HG03175 (cell line): ENCODE data around the gene ACER3.
A peak's percentile ranks its signal among the peaks of the same experiment; 100 is the strongest.
"Not testable (repeated sequence)": the region's sequence is repeated elsewhere in the genome, so short reads cannot be mapped to it uniquely, and the experiment has no call there.

Experiments
- ATAC-seq: cut with Tn5 transposase; IDR thresholded peaks from one replicate; pipeline ENCODE4 v1.9.1; 2021; ENCODE audit warnings: mild to moderate bottlenecking, moderate library complexity; ENCODE audit not compliant: unreplicated experiment

The ACER3 gene

DNA sequence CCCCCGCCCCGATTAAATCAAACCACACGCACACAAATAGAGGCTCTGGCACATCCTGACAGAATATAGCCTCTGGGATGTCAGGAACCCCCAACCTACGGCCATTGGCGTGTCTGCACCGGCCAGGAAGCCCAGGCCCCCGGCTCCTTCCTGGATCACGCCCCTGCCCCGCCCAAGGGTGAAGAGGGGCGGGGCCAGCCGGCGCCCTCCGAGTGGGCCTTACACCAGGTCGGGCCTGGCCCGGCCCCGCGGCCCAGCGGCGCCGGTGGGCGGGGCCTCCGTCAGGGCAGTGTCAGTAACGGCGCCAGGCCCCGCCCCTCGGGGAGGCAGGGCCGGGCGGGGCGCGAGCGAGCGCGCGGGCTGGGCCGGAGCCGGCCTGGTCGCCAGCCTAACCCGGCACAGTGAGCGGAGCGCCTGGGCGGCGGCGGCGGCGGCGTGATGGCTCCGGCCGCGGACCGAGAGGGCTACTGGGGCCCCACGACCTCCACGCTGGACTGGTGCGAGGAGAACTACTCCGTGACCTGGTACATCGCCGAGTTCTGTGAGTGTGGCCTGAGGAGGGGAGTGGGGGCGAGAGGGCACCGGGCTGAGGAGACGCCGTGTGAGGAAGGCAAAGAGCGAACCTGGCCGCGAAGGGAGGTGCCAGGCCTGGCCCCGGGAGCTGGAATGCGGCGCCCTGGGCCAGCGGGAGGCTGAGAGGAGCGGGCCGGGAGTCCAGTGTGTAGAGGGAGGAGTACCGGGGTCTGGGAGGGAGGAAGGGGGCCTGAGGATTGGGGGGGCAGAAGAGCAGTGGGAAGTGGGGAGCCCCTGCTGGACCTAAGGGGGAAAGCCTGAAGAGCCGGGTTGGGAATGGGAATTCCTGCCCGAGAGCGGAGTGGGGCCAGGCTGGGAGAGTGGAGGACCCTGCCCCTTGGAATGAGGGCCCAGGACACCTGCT lies at the start of gene ACER3:
Gene ACER3 (plus strand): TSS at position 380 of the 937 bp plus-strand sequence. CDS start 59 bp downstream, at position 439.
- peak; percentile 97 for ATAC-seq

- ATAC-seq: no peak
Observed at GRCh38 chr11:76811259-76811658, 49.5 kb upstream of the ACER3 start.

- ATAC-seq: no peak
Observed at GRCh38 chr11:76814414-76814813, 46.3 kb upstream of the ACER3 start.

DNA sequence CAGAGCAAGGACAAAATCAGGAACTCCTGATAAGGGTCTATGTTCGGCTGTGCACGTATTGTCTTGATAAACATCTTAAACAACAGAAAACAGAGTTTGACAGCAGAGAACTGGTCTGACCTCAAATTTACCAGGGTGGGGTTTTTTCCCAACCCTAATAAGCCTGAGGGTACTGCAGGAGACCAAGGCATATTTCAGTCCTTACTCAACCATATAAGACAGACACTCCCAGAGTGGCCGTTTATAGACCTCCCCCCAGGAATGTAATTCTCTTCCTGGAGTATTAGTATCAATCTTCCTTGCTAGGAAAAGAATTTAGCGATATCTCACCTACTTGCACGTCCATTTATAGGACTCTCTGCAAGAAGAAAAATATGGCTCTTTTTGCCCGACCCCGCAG lies 45.0 kb upstream of the ACER3 start:
- ATAC-seq: not testable (repeated sequence)

GRCh38 chr11:76820184-76820566 lies 40.5 kb upstream of the ACER3 start:
- no peak for ATAC-seq

DNA sequence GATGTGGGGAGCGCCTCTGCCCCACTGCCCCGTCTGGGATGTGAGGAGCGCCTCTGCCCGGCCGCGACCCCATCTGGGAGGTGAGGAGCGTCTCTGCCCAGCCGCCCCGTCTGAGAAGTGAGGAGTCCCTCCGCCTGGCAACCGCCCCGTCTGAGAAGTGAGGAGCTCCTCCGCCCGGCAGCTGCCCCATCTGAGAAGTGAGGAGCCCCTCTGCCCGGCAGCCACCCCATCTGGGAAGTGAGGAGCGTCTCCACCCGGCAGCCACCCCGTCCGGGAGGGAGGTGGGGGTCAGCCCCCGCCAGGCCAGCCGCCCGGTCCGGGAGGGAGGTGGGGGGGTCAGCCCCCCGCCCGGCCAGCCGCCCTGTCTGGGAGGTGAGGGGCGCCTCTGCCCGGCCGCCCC lies 39.3 kb upstream of the ACER3 start:
- not testable (repeated sequence) for ATAC-seq

GRCh38 chr11:76822406-76822805 lies 38.3 kb upstream of the ACER3 start:
- no peak for ATAC-seq

DNA sequence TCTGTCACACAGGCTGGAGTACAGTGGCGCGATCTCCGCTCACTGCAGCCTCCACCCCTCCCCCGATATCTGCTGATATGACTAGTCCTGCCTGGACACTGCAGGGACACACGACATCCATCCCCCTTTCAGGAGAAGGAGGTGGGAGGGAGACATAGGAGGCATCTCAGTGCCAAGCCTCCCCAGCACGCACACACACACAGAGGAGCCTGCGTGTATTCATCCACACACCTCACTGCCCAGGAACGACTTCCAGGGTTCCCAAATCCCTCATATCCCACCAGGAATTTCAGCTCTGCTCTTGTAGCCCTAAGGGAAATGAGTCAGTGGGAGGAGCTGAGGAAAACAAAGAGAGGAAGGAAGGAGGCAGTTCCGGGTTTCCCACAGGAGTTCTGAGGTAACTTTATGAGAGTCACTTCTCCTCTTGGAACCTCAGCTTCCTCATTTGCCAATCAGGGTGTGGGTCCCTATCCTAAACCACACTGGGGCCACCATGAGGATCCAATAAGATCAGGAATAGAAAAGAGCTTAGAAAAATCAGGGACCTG lies 37.2 kb upstream of the ACER3 start:
- ATAC-seq: no peak

GRCh38 chr11:76824083-76824939 lies 36.4 kb upstream of the ACER3 start:
- no peak for ATAC-seq

DNA sequence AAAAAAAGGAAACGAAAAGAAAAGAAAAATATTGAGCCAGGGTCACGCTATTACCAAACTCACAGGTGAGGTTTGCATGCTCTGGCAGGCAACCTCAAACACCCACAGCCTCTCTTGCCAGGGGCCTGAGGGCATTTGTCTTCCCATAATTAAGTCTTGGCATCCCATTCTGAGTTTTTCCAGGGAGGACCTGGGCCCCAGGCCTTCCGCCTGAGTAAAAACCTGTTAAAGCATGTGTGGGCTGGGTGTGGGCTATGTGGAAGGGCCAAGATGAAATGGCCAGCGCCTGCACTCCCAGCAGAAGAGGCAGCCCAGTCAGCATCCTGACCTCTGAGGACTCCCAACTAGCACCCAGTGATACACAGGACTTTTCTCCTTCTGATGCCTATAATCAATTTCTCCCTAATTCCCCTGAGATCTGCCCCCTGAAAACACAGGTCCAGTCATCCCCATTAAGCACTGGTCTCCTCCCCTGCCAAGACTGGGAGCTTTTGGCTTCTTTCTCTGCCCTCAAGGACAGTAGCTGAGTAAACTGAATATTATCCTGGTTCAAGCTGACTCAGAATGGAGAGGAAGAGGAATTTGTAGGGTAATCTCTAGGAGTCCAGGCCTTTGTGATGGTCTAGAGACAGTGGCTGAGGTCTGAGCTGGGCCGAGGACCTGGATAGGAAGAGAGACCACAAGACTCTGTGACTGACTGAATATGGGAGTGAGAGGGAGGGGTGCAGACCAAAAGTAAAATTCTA lies 35.6 kb upstream of the ACER3 start:
- no peak for ATAC-seq

- no peak for ATAC-seq
Observed at GRCh38 chr11:76825726-76826396, 34.9 kb upstream of the ACER3 start.

DNA sequence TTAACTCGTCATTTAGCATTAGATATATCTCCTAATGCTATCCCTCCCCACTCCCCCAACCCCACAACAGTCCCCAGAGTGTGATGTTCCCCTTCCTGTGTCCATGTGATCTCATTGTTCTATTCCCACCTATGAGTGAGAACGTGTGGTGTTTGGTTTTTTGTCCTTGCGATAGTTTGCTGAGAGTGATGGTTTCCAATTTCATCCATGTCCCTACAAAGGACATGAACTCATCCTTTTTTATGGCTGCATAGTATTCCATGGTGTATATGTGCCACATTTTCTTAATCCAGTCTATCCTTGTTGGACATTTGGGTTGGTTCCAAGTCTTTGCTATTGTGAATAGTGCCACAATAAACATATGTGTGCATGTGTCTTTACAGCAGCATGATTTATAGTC lies 34.2 kb upstream of the ACER3 start:
- not testable (repeated sequence) for ATAC-seq

DNA sequence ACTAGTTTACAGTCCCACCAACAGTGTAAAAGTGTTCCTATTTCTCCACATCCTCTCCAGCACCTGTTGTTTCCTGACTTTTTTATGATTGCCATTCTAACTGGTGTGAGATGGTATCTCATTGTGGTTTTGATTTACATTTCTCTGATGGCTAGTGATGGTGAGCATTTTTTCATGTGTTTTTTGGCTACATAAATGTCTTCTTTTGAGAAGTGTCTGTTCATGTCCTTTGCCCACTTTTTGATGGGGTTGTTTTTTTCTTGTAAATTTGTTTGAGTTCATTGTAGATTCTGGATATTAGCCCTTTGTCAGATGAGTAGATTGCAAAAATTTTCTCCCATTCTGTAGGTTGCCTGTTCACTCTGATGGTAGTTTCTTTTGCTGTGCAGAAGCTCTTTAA lies 33.7 kb upstream of the ACER3 start:
- not testable (repeated sequence) for ATAC-seq

DNA sequence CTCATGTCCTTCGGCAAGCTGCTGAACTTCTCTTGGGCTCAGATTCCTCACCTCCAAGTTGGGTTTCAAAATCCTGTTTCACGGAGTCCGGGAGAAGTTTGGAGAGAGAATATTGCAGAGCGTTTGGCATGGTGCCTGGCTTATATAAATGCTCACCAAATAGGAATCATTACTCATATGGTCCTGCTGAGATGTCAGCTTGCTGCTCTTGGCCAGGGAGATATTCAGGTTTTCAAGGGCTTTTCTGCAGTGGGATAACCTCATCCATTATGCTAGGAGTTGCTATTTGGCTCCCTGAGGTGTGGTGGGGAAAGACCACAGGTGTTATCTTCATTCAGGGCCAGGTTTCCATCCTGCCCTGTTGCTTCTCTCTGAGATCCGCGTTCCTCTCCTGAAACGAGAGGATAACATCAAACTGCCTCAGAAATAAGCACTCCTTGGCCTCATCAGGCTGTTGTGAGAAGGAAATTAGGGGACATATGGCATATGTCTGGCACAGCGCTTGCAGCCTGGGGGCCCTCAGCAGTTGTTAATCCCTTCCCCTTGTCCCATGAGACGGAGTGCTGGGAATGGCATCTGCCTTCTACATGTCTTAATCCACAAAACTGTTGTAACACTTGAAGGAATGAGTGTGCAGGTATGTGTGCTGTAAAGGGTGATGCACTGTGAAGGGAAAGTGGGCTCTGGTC lies 29.9 kb upstream of the ACER3 start:
- no peak for ATAC-seq

DNA sequence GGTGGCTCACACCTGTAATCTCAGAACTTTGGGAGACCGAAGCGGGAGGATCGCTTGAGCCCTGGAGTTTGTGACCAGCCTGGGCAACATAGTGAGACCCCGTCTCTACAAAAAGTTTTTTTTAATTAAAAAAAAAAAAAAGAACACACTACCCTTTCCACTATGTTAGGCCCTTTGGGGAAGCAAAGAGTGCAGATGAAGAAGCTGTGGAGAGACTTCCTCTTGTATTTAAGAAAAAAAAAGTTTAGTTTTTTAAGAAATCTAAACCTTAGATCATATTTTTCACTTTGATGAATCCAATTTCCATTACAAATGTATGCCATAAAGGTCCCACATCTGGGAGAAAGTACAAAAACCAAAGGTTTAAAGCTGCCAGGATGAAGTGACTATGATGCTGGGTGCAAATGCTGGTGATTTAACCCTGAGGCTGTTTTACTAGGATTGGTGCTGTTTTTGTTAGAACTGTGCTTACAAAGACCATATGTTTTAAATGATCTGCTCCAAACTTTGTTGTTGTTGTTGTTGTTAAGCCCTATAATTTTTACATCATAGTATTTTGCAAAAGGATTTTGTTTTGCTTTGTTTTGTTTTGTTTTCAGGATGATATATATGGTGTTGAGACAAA lies 28.9 kb upstream of the ACER3 start:
- no peak for ATAC-seq

- no peak for ATAC-seq
Observed at GRCh38 chr11:76832361-76832760, 28.4 kb upstream of the ACER3 start.

DNA sequence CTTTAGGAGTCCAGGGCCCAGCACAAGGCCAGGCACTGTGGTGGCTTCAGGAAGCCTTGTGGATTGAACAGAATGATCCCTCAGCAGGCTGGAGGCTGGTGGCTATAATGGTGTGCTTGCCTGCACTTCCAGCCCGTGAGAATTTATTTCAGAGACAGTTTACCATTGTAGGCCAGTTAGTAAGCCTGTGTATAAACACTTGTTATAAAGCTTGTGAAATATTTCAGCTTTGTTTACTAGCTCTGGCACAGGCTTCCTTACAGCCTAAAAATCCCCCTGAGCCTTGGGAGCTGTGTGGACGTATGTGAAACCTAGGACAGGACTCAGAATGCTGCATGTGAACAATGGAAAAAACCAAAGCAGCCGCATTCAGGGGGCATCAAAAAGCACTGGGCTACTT lies 26.6 kb upstream of the ACER3 start:
- no peak for ATAC-seq

DNA sequence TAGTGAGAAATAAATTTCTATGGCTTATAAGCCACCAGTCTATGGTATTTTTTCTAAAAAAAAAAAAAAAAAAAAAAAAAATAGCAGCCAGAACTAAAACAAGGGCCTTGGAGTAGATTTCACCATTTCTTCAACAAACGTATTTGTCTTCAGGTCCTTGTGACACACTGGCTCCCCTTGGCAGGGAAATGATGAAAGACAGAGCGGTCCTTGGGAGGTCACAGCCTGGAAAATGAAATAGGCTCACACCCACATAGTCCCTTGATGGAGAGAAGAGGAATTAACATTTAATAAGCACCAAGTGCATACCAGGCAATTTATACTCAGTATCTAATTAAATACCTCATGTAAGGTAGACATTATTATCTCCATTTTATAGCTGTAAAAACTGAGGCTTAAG lies 25.7 kb upstream of the ACER3 start:
- ATAC-seq: no peak

GRCh38 chr11:76835928-76836612 lies 24.6 kb upstream of the ACER3 start:
- ATAC-seq: no peak
